SU-DHL-6 (cell line): ENCODE measurements around the gene TTBK1.

ENCODE experiments used
- EZH2phosphoT487 ChIP-seq: fragments of 200-600 bp; sonication (generic), shearing (Covaris generic); conservative IDR thresholded peaks from 2 replicates; pipeline ENCODE4 v1.6.1; 2018; ENCODE audit warnings: mild to moderate bottlenecking, antibody characterized with exemption, low read length, moderate library complexity, mixed read lengths
- TF ChIP-seq, protein P1 (sequence below): fragments of 200-600 bp; sonication (generic); IDR thresholded peaks from one replicate; pipeline ENCODE4 v1.5.1; 2017; ENCODE audit warnings: antibody characterized with exemption, mild to moderate bottlenecking, low read length, moderate library complexity; ENCODE audit not compliant: insufficient read depth, poor library complexity, severe bottlenecking

DNA sequence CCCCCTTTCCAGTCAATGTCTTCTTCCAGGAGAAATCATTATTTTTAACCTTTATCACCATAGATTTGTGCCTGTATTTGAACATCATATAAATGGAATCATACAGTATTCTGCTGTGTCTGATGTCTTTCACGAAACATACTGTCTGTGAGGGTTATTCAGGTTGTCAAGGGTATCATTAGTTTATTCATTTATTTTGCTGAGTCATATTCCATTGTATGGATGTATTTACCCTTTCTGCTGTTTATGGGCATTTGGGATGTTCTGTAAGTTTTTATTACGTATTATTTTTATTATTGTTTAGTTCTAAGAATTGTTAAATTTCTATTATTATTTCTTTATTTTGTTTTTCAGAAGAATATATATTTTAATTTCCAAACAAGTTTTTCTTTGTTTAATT, 36.0 kb upstream of the TTBK1 start:
- TF ChIP-seq, protein P1, sequence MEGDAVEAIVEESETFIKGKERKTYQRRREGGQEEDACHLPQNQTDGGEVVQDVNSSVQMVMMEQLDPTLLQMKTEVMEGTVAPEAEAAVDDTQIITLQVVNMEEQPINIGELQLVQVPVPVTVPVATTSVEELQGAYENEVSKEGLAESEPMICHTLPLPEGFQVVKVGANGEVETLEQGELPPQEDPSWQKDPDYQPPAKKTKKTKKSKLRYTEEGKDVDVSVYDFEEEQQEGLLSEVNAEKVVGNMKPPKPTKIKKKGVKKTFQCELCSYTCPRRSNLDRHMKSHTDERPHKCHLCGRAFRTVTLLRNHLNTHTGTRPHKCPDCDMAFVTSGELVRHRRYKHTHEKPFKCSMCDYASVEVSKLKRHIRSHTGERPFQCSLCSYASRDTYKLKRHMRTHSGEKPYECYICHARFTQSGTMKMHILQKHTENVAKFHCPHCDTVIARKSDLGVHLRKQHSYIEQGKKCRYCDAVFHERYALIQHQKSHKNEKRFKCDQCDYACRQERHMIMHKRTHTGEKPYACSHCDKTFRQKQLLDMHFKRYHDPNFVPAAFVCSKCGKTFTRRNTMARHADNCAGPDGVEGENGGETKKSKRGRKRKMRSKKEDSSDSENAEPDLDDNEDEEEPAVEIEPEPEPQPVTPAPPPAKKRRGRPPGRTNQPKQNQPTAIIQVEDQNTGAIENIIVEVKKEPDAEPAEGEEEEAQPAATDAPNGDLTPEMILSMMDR = no peak
- no peak for TF ChIP-seq EZH2phosphoT487
